GM19324 (cell line): ENCODE data around the gene ZMYND10.
A peak's percentile ranks its signal among the peaks of the same experiment; 100 is the strongest.

Experiments
- ATAC-seq: cut with Tn5 transposase; IDR thresholded peaks from one replicate; pipeline ENCODE4 v1.9.1; 2021; ENCODE audit warnings: mild to moderate bottlenecking, moderate library complexity; ENCODE audit not compliant: unreplicated experiment, low FRiP score

Gene ZMYND10

GRCh38 chr3:50350213-50350526, 4.6 kb upstream of the ZMYND10 start:
- no peak for ATAC-seq

GRCh38 chr3:50347187-50347813, 1.8 kb upstream of the ZMYND10 start:
- no peak for ATAC-seq

DNA sequence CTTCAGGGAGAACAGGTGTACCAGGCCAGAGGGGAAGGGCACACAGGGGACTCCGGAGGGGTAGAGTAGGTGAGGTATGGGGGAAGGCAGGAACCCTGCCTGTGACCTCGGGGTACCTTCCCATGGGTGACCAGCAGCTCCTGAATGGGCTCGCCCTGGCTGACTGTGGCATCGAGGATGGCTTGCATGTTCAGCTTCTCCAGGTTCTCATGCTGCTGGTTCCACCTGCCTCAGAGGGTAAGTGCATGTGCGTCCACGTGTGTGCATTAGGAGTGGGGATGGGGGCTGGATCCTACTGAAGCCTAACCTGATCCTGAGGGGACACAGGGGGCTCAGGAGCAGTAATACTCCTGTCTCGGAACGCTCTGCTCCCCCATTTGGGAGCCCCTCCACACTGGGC, 524 bp downstream of the ZMYND10 start:
- no peak for ATAC-seq

GRCh38 chr3:50342813-50343633, 2.5 kb downstream of the ZMYND10 start:
- no peak for ATAC-seq

DNA sequence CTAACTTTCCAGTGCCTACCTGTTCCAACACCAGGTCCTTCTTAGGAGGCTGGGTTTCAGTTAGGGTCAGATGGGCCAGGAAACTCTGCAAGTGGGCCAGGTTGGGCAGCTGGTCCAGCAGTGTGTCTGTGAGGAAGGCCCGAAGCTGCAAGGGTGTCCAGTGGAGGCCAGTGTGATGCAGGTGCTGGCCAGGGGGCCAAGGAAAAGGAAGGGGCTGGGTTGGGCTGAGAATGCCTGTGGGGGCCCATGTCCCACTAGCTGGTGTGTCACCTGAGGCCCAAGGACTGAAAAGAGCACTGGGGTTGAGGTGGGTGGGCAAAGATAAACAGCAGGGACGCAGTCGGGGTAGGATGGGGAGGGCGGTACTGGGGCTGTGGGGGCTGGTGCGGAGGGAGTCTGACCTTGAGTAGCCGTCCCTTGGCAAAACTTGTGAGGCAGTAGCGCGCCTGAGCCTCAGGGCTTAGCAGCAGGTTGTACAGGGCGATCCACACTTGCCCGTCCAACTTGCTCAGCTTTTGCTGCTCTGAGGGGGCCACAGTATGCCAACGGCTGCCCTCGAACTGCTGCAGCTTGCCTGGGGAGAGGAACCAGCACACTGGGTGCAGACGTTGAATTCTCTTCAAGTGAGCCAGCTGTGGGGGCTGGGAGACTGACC, 3.4 kb downstream of the ZMYND10 start:
- ATAC-seq, result no peak

DNA sequence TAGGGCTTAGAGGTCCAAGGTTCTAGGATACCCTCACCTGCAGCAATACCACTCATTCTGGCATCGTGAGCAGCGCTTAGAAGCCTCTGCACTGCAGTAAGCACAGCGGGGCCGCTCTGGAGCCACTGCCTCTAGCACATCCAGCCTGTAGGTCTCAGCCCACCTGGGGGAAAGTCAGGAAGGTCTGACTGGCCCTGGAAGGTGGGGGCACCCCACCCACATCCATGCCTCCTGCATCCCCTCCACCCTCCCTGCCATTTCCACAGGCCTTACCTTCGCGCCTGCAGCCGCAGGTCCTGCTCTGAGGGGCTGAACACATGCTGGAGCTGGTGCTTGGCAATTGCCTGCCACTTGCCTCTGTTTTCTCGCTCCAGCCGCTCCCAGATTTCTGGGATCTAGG, 4.0 kb downstream of the ZMYND10 start:
- no peak for ATAC-seq

- no peak for ATAC-seq
Observed at GRCh38 chr3:50340448-50341329, 4.8 kb downstream of the ZMYND10 start, which contains the start of gene RASSF1. Gene RASSF1, minus strand, starts transcription at chr3:50340836. Its CDS starts 31 bp downstream, at chr3:50340805.

- no peak for ATAC-seq
Observed at GRCh38 chr3:50340147-50340447, 5.4 kb downstream of the ZMYND10 start.

DNA sequence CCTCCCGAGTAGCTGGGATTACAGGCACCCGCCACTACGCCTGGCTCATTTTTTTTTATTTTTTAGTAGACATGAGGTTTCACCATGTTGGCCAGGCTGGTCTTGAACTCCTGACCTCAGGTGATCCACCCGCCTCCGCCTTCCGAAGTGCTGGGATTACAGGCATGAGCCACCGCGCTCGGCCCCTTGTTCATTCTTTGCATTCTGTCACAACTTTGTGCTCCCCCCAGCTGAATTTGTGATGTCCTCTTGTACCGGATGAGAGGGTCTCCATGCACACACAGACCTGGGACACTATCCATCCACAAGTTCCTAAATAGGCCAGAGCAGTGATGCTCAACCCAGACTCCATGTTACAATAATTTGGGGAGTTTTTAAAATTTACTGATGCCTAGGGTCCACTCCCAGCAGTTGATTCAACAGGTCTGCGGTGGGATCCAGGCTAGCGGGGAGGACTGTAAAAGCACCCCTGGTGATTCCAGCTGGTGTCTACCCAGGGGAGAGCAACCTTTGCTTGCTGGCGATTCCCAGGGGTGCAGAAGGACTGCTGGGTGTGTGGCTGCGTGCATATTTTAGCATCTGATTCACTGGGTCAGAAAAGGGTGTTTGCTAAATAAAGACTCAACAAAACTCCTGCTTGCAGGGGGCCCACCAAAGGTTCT, 5.9 kb downstream of the ZMYND10 start:
- no peak for ATAC-seq

DNA sequence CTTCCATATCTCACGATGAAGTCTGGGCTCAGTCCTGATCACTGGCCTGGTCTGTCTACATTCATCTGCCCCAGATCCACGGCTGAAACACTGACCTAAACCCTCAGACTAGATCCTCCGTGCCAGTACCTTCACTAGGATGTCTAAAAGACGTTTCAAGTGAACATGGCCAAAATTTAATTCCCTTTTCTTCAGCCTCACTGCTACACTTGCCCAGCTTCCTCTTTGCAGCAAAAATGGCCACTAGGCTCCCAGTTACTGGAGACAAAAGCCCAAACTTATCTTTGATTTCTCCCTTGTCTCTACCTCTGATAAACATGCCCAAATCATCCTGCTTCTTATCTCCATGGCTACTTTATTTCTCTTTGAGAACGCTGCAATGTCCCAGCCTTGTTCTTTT, 6.6 kb downstream of the ZMYND10 start:
- ATAC-seq, result no peak

DNA sequence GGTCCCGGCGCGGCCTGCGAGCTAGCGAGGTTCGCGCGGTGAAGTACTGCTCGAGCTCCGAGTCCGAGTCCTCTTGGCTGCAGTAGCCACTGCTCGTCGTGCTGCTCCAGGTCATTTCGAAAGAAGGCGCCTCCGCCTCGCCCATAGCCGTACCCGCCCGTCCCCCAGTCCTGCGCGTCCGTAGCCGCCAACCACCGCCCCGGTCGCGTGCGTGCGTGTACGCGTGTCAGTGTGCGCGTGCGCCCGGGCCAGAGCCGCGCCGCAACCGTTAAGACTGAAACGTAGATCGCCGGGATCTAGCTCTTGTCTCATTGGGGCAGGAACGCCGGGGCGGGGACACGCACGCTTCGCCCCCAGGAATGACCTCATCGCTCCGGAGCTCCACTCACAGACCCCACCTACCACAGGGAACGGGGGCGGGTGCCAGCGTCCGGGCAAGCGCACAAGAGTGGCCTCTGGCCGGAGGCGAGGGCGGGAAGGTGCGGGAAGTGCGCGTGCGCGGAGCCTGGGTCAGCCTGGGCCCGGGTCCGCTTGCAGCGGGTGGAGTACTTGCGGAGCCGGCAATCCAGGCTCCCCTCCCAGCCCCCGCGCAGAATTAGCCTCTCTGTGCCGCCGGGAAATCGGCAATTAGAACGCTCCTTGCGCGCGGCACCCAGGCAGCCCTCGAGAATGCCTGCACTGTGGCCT, 8.2 kb downstream of the ZMYND10 start:
- peak; percentile 87 for ATAC-seq

DNA sequence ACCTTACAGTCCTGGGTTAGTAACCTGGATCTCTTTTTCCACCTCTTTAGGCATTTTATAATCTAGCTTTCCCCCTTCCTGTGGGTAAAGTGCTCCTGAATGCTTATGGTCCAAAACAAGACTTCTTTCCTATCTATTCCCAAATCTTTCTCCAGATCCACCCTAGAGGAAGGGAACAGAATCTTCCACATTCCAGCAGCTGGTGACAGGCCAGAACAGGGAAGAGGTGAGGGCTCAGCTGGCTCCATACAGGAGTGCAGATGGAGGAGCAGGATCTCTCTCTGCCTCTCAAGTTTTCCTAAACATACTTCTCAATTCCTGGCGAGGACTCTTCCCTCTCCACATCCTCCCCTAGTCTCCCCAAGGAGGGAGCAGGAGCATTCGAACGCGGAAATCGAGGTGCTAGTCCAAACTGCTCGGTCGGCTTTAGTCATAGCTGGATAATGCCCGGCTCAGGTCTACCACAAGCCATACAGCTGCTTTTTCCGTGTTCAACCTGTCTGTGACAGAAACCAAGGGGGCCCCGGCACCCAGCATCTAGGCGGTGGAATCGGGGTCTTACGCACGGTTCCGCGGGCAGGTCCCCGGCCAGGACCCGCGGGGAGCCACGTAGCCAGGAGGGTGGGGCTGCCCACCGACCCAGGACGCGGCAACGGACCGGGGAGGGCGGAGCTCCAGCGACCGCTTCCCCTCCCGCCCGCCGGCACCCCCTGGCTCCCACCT, 8.9 kb downstream of the ZMYND10 start:
- peak; percentile 34 for ATAC-seq

DNA sequence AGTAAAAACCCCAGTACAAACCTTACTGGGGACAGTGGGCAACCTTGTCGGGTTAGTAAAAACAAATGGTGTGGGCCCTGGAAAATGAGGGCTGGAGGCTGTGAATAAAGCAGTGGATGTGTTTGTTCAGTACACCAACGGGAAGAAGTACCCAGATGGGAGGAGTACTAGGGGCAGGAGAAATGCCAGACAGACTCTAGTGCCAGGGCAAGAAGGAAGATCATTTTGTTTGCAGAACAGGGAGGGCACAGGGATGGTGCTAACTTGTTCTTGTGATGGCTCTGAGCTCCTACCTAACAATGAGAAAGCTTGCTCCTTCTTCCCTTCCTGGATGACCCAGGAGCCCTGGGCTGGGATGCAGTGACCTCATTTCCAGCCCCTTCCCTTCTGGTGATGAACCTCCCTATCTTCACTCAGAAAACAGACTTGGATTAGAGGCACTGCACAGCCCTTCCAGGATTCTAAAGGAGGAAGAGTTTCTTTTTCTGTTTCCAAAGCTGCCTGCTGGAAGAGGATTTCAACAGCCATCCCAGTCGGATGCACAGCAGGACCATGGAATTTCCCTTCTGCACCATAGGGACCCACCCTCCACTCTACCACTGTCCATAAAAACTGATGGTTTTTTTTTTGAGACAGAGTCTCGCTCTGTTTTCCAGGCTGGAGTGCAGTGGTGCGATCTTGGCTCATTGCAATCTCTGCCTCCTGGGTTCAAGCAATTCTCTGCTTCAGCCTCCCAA, 11.0 kb downstream of the ZMYND10 start:
- ATAC-seq, result no peak

GRCh38 chr3:50333744-50334328, 11.7 kb downstream of the ZMYND10 start:
- ATAC-seq, result no peak

- no peak for ATAC-seq
Observed at GRCh38 chr3:50331364-50331907, 14.1 kb downstream of the ZMYND10 start.

GRCh38 chr3:50330330-50330729, 15.2 kb downstream of the ZMYND10 start:
- no peak for ATAC-seq

DNA sequence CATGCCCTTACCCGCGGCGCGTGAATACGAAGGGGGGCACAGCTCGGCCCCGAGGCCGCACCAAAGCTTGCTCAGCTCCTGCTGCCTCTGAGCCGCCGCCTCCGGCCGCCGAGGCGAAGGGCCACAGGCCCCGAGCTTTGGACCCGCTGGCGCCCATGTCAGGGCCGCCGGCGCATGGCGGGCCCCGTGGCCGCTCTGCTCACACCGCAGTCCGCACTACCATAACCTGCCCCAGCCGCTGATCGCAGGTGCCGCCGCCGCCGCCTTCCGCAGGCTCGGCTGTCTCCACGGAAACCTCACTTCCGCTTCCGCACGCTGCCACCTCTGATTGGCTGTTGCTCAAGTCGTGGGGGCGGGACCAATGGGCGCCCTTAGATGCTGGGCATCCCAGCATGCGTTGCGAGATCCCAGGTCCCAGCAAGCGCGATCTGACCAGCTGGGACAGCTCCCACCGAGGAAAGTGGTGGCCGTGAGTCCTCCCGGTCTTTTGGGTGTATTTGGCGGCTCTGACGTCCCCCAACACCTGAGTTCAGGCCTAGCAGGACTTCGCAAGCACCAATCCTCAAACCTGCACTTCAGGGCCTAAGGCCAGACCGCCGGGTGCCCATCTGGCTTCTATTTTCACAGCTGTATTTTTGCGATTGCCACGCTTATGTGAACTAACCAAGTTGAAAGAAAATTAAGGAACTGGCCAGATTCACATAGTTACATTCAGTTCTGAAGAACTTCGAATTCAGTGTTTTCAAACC, 17.4 kb downstream of the ZMYND10 start, which contains the start of gene TUSC2:
TSS of gene TUSC2 (minus strand) at position 281 of the 749 bp plus-strand sequence. CDS start at position 157, 124 bp downstream.
- peak; percentile 80 for ATAC-seq
